Stimulated activated CD4-positive, alpha-beta T cell treated with anti-CD3 and anti-CD28 coated beads, Interleukin-2, amount 100 ng/mL, for 48 hours (primary cell): ENCODE results near the gene PSME3IP1.
"Not testable (repeated sequence)": the region's sequence is repeated elsewhere in the genome, so short reads cannot be mapped to it uniquely, and the experiment has no call there.

ENCODE experiments used
- DNase-seq, 2 donors: peaks; one replicate each; pipeline ENCODE4 v3.0.0-alpha.2; 2020

Gene PSME3IP1

GRCh38 chr16:57123216-57123973 lies 62.4 kb downstream of the PSME3IP1 start:
- DNase-seq, result no peak

GRCh38 chr16:57118461-57119084 lies 67.3 kb downstream of the PSME3IP1 start:
- no peak for DNase-seq

- no peak for DNase-seq
Observed at GRCh38 chr16:57115514-57116182, 70.2 kb downstream of the PSME3IP1 start.

- DNase-seq, result no peak
Observed at GRCh38 chr16:57115168-57115513, 70.7 kb downstream of the PSME3IP1 start.

- DNase-seq, result no peak
Observed at GRCh38 chr16:57113664-57114063, 72.2 kb downstream of the PSME3IP1 start.

GRCh38 chr16:57113042-57113453 lies 72.8 kb downstream of the PSME3IP1 start:
- DNase-seq, result no peak

GRCh38 chr16:57112403-57113041 lies 73.3 kb downstream of the PSME3IP1 start:
- DNase-seq, result no peak

GRCh38 chr16:57111420-57111819 lies 74.4 kb downstream of the PSME3IP1 start:
- DNase-seq, result no peak

GRCh38 chr16:57110937-57111336 lies 74.9 kb downstream of the PSME3IP1 start:
- no peak for DNase-seq

- DNase-seq, result not testable (repeated sequence)
Observed at GRCh38 chr16:57109259-57110105, 76.4 kb downstream of the PSME3IP1 start.

GRCh38 chr16:57108432-57108831 lies 77.4 kb downstream of the PSME3IP1 start:
- DNase-seq, result no peak

- DNase-seq, result no peak
Observed at GRCh38 chr16:57107321-57107922, 78.4 kb downstream of the PSME3IP1 start.

GRCh38 chr16:57106767-57107166 lies 79.1 kb downstream of the PSME3IP1 start:
- DNase-seq, result no peak

GRCh38 chr16:57105184-57105583 lies 80.7 kb downstream of the PSME3IP1 start:
- no peak for DNase-seq

- no peak for DNase-seq
Observed at GRCh38 chr16:57104706-57105105, 81.1 kb downstream of the PSME3IP1 start.

GRCh38 chr16:57102888-57103851 lies 82.7 kb downstream of the PSME3IP1 start:
- no peak for DNase-seq
